Measurements from ENCODE around the gene HNRNPUL1.

GRCh38 chr19:41320568-41320967, 56.4 kb downstream of the HNRNPUL1 start:
- no peak for TF ChIP-seq CTCF (IDR thresholded peaks at IDR 0.05)
- TF ChIP-seq POLR2A (IDR thresholded peaks at IDR 0.05), result no peak

Measured in thyroid gland (tissue), 4 donors.